ENCODE measurements around the gene NUP214.

- TF ChIP-seq CTCF (IDR thresholded peaks at IDR 0.05) (no peak), POLR2A (IDR thresholded peaks at IDR 0.05) (no peak)
Measured at GRCh38 chr9:131179561-131180219, 54.3 kb downstream of the NUP214 start.
